HG03060 (cell line): Measurements from ENCODE around the gene HOOK2.
A peak's percentile ranks its signal among the peaks of the same experiment; 100 is the strongest.

Source experiments
- ATAC-seq: cut with Tn5 transposase; IDR thresholded peaks from one replicate; pipeline ENCODE4 v1.9.1; 2021; ENCODE audit warnings: low read depth, moderate number of reproducible peaks; ENCODE audit not compliant: unreplicated experiment

The HOOK2 gene

DNA sequence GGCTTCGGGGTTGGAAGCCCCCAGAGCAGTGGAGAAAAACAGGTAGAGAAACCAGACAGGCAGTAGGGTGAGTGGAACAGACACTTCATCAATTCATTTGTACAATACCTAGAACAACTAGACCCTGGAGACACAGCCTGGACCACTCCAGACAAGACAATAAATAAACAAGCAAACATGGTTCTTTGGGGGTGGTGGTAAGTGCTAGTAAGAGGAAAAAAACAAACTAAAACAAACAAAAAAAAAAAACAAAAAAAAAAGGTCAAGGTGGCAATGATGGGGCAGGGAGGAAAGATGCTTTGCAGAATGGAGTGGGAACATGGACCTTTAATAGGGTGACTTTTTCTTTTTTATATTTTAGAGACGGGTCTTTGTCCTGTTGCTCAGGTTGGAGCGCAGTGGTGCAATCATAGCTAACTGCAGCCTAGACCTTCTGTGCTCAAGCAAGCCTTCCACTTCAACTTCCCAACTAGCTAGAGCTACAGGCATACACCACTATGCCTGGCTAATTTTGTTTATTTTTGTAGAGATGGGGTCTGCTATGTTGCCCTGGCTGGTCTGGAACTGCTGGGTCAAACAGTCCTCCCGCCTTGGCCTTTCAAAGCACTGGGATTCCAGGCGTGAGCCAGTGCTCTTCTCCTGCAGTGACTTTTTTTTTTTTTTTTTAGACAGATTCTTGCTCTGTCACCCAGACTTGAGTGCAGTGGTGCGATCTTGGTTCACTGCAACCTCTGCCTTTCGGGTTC, 19.0 kb upstream of the HOOK2 start:
- no peak for ATAC-seq

DNA sequence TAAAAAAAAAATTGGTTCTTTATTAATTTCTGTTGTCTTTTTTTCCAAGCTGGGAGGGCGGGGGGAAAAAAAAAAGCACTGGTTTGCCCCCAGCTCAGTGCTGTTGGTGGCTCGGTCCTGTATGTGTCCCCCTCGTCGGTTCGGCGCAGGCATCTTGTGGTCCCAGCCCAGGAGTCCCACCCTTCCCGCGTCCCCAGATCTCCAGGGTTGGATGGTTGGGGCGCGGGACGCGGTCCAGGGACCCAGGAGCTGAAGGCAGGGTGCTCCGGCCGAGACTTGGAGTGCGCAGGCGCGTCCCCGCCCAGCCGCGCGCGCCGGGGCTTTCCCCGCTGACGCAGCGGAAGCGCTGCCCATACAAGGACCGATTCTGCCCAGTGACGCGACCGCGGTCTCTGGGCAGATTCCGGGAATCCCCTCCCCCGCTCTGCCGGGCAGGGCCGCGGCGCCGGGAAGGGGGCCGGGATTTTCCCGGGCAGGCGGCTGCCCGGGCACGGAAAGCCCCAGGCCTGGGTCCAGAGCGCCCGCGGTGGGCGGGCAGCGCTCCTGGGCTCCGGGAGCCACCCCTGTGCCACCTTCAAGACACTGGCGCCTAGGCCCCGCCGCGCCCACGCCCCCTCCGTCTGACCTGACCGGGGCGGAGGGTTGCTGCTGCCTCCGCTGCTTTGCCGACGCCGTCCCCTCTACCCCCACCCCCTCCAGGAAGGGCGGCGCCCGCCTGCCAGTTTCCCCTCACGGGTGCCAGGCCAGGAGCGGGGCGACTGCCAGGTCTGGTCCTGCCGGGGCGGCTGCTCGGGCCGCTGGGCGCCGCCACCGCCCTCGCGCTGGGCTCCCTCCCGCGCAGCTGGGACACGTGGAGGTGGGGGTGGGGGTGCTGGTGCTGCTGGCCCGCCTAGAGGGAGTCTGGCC, 18.2 kb upstream of the HOOK2 start:
- ATAC-seq = no peak

DNA sequence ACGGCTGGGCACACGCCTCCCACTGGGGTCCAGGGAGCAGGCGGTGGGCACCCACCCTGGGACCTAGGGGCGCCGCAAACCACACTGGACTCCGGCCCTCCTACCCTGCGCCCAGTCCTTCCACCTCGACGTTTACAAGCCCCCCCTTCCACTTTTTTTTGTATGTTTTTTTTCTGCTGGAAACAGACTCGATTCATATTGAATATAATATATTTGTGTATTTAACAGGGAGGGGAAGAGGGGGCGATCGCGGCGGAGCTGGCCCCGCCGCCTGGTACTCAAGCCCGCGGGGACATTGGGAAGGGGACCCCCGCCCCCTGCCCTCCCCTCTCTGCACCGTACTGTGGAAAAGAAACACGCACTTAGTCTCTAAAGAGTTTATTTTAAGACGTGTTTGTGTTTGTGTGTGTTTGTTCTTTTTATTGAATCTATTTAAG, 17.5 kb upstream of the HOOK2 start:
- ATAC-seq = no peak

DNA sequence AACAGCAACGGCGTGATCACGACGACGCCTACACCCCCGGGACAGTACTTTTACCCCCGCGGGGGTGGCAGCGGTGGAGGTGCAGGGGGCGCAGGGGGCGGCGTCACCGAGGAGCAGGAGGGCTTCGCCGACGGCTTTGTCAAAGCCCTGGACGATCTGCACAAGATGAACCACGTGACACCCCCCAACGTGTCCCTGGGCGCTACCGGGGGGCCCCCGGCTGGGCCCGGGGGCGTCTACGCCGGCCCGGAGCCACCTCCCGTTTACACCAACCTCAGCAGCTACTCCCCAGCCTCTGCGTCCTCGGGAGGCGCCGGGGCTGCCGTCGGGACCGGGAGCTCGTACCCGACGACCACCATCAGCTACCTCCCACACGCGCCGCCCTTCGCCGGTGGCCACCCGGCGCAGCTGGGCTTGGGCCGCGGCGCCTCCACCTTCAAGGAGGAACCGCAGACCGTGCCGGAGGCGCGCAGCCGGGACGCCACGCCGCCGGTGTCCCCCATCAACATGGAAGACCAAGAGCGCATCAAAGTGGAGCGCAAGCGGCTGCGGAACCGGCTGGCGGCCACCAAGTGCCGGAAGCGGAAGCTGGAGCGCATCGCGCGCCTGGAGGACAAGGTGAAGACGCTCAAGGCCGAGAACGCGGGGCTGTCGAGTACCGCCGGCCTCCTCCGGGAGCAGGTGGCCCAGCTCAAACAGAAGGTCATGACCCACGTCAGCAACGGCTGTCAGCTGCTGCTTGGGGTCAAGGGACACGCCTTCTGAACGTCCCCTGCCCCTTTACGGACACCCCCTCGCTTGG, 16.9 kb upstream of the HOOK2 start:
- ATAC-seq = no peak

DNA sequence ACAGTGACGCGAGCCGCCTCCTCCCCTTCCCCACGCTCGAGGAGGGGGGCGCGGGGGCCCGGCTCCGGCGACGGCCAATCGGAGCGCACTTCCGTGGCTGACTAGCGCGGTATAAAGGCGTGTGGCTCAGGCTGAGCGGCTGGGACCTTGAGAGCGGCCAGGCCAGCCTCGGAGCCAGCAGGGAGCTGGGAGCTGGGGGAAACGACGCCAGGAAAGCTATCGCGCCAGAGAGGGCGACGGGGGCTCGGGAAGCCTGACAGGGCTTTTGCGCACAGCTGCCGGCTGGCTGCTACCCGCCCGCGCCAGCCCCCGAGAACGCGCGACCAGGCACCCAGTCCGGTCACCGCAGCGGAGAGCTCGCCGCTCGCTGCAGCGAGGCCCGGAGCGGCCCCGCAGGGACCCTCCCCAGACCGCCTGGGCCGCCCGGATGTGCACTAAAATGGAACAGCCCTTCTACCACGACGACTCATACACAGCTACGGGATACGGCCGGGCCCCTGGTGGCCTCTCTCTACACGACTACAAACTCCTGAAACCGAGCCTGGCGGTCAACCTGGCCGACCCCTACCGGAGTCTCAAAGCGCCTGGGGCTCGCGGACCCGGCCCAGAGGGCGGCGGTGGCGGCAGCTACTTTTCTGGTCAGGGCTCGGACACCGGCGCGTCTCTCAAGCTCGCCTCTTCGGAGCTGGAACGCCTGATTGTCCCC, 16.1 kb upstream of the HOOK2 start, which contains the start of gene JUNB:
Gene JUNB, plus strand, starts transcription at position 142 of the 706 bp plus-strand sequence. Its CDS starts 286 bp downstream, at position 428.
- ATAC-seq = no peak

DNA sequence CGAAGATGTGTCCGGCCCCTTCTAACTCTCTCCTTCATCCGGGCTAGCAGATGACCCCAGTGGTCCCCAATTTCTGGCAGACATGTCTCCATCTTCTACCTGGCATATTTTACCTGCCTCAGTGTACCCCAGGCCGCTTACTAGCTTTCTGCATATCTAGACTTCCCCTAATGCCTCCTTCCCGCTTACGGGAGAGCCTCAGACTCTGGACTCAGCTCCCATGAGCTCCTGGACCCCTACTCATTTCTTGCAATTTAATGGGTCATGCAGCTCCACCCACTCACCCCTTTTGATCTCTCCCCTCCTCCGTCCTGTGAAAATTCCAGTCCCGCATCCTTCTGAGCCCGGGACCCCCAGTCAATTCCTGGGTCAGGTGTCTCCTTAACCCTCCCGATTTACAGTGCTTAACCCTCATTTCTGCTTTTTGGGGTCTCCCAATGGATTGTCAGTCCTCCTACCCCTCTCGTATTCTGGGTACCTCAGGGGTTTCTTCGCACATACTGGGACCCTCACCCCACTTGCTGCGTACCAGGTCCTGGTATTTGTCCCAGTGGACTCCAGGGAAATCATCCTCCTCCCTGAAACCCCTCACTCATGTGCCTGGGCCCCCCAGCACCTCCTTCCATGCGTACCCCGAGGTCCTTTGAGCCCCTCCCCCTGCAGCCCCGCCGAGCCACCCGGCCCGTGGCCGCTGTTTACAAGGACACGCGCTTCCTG, 15.4 kb upstream of the HOOK2 start:
- ATAC-seq = no peak

DNA sequence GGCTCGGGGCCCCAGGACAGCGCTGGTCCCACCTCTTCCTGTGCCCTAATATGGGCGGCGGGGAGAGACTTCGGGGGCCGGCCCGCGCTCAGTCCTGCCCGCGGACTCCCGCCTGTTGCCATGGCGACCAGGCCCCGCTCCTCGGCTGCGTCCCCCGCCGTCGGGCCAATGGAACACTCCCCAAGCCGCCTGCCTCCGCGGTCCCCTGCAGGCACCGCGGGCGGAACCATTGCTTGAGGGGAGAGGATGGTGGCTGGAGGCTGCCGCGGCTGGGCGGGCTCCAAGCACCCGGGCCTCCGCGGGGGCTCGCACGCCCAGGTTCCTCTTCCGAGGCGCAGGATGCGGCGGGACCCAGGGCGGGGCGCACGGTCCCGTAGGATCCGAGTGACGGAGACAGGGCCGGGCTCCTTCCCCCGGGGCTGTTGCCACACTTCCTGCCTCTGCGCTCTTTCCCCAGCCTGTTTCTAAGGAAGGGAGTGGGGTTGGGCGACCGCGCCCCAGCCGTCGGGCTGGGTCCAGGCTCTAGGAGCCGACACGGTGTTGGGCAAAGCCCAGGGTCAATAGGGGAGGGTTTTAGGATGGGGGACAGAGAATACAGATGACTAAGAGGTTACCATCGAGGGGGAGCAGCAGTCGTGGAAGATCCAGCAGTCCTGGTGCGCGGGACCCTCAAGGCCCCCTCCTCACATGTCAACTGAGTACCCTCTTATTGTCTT, 14.7 kb upstream of the HOOK2 start:
- peak; percentile 15 for ATAC-seq

DNA sequence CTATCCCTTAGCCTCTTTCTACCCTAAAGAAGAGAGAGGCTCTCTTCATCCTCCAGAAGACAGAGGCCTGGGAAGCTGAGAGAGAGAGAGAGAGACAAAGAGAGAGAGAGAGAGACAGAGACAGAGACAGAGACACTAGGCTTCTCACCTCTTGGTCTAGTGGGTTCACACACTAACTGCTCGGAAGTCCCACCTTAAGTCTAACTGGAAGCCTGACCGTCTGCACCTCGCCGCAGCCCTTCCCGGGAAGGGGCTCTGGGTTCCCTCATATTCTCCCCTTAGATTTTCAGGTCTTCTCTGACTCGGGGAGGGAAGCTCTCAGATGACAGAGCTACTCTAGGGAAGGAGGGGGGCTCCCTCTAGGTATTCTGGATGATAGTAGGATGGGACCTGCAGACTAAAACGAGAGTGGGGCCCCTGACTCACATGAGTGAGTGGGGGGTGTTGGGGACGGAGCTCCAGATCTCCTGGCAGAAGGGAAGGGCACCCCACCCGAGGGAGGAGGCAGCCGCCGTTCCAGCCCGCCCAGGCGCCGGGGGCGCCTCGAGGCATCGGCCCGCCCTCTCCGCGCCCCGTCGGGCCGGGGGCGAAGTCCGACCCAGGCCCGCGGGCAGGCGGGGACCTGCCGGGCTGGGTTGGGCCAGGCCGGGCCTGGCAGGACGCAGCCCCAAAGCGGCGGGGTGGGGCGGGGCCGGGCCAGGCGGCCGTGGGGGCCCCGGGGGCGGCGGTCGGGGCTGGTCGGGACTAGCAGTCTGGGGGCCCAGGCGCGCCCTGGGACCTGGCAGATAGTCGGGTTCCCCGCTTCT, 13.9 kb upstream of the HOOK2 start:
- no peak for ATAC-seq

DNA sequence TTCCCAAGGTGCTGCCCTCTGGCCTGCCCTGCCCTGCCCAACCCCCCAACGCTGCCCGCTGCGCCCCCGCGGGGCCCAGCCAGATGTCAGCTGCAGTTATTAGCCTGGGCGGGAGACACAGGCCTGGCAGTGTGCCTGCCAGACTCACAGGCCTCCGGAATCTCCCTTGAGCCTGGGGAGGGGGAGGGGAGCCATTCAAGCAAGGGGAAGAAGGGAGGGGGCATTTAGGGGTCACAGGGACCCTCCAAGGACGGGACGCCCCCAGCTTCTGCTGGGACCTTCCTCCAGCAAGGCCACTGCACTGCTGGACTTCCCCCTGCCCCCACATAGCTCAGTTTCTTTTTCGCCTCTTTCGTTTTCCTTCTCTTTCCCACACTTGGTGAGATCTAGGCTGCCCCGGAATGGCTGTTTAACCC, 13.3 kb upstream of the HOOK2 start:
- no peak for ATAC-seq

DNA sequence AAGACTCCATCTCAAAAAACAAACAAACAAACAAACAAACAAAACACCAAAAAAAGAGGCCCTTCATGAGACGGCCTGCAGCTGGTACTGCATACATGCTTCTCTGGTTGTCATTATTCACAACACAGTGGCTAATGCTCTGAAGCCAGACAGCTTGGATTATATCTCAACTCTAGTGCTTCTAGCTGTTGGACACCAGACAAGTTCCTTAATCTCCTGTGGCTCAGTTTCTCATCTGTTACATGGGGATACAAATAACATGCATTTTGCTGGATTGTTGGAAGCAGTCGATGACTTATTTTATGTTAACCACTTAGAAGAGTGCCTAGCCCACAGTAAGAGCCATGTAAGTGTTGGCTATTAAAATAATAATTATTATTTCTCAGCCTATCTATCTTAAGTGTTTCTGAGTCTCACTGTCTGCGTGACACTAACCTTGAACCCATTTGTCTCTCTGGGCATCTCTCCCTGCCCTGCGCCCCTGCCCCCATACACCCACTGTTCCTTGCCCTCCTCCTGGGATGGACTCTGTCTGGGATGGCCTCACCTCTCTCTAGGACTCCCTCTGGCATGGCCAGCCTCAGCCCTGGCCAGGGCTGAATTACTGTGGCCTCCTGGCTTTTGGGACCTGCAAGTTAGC, 12.8 kb upstream of the HOOK2 start:
- ATAC-seq = no peak

DNA sequence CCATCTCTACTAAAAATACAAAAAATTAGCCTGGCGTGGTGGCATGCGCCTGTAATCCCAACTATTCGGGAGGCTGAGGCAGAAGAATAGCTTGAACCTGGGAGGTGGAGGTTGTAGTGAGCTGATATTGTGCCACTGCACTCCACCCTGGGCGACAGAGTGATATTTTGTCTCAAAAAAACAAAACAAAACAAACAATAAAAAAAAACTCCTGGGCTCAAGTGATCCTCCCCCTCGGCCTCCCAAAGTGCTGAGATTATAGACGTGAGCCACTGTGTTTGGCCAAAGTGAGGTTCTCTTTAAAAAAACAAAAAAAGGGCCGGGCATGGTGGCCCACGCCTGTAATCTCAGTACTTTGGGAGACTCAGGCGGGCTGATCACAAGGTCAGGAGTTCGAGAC, 12.1 kb upstream of the HOOK2 start:
- ATAC-seq = no peak

DNA sequence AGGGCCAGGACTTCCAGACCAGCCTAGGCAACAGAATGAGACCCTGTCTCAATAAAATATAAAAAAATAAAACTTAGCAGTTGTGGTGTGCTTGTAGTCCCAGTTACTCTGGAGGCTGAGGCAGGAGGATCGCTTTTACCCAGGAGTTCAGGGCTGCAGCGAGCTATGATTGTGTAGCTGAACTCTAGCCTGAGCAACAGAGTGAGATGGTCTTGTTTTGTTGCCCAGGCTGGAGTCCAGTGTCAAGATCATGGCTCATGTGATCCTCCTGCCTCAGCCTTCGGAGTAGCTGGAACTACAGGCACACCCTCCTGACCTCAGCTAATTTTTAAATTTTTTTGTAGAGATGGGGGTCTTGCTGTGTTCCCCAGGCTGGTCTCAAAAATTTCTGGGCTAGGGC, 11.6 kb upstream of the HOOK2 start:
- ATAC-seq = no peak

DNA sequence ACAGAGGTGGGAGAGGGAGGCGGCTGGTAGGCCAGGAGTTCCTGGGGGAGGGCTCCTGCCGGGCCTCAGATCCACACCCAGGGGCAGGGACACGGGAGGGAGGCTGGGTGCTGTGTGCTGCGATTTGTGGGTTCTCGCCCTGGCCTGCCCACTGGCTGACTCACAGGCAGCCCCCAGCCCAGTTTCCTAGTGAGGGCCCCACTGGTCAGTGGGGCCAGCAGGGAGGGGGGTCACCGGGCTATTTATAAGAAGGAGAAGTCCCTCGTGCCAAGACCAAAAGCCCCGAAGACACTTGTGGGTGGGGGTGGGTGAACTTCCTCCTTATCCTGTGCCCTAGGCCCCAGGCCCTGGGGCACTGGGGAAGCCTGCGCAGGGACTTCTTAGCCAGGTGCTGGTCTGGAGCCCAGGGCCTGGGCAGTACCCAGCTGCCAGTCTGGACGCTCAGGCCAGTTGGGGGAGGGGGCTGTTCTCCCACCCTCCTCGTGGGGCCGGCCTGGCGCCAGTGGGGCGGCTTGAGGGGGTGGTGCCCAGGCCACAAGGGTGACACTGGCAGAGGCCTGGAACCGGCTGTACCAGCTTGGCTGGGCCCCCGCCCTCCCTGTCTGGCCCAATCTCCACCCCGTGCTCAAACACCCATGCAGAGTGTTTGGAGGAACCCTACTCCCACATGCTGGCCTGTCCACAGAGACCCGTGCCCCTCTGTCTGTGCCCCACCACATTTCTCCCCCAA, 11.0 kb upstream of the HOOK2 start:
- no peak for ATAC-seq

DNA sequence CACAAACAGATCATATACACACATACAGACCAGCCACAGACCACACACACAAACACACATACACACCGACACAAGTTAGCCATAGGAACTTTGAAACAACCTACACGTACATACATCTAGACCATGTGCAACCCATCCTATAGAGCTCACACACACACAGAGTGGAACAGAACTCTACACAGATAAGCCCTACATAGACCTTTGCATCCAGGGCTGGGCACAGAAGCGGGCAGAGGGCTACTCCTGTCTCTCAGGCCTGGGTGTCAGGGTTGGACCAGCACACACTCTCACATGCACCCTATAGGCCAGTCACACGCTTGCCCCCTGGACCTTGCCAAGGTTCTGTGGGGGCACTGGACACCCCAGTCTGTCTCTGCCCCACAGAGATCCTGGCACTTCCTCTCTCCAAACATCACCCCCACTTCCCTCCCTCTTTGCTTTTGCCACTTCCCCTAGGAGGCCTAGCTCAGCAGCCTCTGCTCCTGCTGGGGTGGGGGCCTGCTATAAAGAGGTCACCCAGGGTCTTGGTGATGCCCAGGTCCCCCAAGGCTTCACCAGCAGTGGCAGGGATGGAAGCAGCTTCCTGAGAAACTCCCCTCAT, 10.2 kb upstream of the HOOK2 start:
- no peak for ATAC-seq

DNA sequence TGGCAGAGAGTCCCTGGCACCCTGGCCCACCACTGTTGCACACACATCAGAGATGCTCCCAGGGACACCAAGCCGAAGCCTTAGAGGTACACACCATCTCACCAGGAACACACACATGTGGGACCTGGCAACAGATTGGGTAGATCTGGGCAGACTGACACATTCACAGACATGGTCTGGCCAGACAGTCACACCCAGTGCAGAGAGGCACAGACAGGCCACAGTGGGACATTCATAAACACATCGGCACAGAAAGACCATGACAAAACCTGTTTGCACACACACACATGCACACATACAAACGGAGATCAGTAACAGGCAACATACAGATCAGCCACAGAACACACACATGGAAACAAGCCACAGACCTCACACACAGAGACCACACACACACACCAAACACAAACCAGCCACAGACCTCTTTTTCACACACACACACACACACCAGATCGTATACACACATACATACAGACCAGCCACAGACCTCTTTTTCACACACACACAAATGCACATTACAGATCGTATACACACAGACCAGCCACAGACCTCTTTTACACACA, 9.6 kb upstream of the HOOK2 start:
- no peak for ATAC-seq

DNA sequence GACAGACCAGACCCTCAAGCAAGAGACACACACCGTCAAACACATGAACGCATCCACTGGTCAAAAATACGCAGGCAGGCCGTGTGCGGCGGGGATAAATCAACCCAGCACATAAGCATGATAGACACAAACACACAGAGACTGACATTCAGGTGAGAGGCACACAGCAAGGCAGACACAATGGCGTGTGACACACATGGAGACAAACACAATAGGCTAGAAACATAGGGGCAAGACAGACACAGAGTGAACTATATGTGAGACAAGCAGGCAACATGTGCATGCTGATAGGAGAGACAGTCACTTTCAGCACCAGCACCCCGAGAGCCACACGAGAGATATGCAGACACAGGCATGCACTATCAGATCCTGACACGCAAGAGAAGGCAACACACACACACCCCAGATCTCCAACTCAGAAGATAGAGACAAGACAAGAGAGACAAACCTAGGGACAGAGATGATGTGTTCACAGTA, 9.1 kb upstream of the HOOK2 start:
- ATAC-seq = no peak
